DND-41 (cell line): Measurements from ENCODE around the gene ITGB2.

Source experiments
- EZH2 ChIP-seq: IDR thresholded peaks from 3 replicates; pipeline ENCODE4 v1.6.1; 2012; ENCODE audit warnings: borderline replicate concordance, low read depth, mild to moderate bottlenecking, moderate library complexity, low read length, inconsistent platforms; ENCODE audit not compliant: severe bottlenecking
- TF ChIP-seq, protein P1 (sequence below): IDR thresholded peaks from 2 replicates; pipeline ENCODE4 v1.5.1; 2012; ENCODE audit warnings: borderline replicate concordance, low read length, moderate library complexity, mild to moderate bottlenecking; ENCODE audit not compliant: poor library complexity, severe bottlenecking; ENCODE audit errors: extremely low read depth

DNA sequence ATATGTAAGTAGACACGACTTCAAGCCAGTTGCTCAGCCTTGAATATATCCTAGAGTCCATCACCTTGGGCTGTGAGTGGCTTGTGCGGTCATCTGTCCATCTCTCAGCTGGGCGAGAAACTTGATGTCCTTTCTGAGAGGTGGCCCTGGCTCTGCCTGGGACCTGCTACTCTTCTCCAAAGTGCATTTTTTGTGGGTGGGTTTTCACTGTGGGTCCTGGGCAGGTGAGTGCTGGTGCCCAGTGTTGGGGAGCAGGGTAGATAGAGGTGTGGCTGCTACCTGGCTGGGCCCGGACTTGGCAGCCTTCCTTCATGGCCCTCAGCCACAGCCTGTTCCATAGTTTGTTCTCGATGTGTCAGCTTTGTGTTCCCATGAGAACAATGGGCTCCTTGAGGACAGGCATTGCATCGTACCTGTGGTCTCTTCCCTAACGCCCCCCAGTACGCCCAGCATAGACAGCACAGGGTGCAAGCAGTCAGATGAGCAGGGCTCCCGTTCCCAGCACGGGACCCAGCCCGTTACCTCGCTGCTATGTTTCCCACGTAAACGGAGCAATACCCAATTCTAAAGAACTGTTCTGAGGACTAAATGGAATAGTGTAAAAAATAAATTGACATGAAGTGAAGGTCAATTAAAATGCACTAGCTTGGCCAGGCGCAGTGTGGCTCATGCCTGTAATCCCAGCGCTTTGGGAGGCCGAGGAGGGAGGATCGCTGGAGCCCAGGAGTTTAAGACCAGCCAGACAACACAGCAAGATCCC lies 18.3 kb upstream of the ITGB2 start:
- TF ChIP-seq, protein P1, sequence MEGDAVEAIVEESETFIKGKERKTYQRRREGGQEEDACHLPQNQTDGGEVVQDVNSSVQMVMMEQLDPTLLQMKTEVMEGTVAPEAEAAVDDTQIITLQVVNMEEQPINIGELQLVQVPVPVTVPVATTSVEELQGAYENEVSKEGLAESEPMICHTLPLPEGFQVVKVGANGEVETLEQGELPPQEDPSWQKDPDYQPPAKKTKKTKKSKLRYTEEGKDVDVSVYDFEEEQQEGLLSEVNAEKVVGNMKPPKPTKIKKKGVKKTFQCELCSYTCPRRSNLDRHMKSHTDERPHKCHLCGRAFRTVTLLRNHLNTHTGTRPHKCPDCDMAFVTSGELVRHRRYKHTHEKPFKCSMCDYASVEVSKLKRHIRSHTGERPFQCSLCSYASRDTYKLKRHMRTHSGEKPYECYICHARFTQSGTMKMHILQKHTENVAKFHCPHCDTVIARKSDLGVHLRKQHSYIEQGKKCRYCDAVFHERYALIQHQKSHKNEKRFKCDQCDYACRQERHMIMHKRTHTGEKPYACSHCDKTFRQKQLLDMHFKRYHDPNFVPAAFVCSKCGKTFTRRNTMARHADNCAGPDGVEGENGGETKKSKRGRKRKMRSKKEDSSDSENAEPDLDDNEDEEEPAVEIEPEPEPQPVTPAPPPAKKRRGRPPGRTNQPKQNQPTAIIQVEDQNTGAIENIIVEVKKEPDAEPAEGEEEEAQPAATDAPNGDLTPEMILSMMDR: no peak
- no peak for TF ChIP-seq EZH2
